ENCODE results near the gene OR10D3. TPM values are rescaled to one million over a fixed set of nuclear protein-coding genes. Genes with fewer than 3 reads are reported as not detected.
"Not testable (repeated sequence)": the region's sequence is repeated elsewhere in the genome, so short reads cannot be mapped to it uniquely, and the experiment has no call there.

OR10D3 gene
- total RNA-seq, 2 donors from 2014 or later, result not detected

- intact Hi-C loops (cut with DNase I), result no loop called here
- no peak for ATAC-seq
- DNase-seq, result no peak
Observed at GRCh38 chr11:124193221-124194010, 10.3 kb downstream of the OR10D3 start.

GRCh38 chr11:124194293-124195188, 11.4 kb downstream of the OR10D3 start:
- intact Hi-C loops (cut with DNase I), result loop anchor here in 1 of 2 donors (5.0 kb wide), 1 partner anchor 122 kb away; no protein-coding TSS in a partner anchor
- ATAC-seq (peak; percentile 63 to 67), DNase-seq (no peak)

GRCh38 chr11:124195189-124195734, 12.1 kb downstream of the OR10D3 start:
- intact Hi-C loops (cut with DNase I), result loop anchor here in 1 of 2 donors (5.0 kb wide), 1 partner anchor 123 kb away; no protein-coding TSS in a partner anchor
- ATAC-seq, result peak; percentile 47 to 85
- peak; percentile 33 for DNase-seq

GRCh38 chr11:124197999-124198398, 14.9 kb downstream of the OR10D3 start:
- intact Hi-C loops (cut with DNase I), result loop anchor here in 1 of 2 donors (5.0 kb wide), 1 partner anchor 126 kb away; no protein-coding TSS in a partner anchor
- no peak for DNase-seq
- no peak for ATAC-seq

- ATAC-seq (no peak), DNase-seq (no peak)
- intact Hi-C loops (cut with DNase I), result loop anchor here in 1 of 2 donors (5.0 kb wide), 1 partner anchor 127 kb away; no protein-coding TSS in a partner anchor
Observed at GRCh38 chr11:124198897-124199296, 15.8 kb downstream of the OR10D3 start.

- intact Hi-C loops (cut with DNase I), result loop anchor here in 1 of 2 donors (5.0 kb wide), 1 partner anchor 127 kb away; no protein-coding TSS in a partner anchor
- DNase-seq (no peak), ATAC-seq (no peak)
Observed at GRCh38 chr11:124199702-124200101, 16.6 kb downstream of the OR10D3 start.

- DNase-seq (no peak), ATAC-seq (no peak)
- intact Hi-C loops (cut with DNase I), result no loop called here
Observed at GRCh38 chr11:124200671-124201070, 17.5 kb downstream of the OR10D3 start.

GRCh38 chr11:124202951-124203350, 19.8 kb downstream of the OR10D3 start:
- intact Hi-C loops (cut with DNase I), result no loop called here
- ATAC-seq, result no peak

GRCh38 chr11:124204008-124204407, 20.9 kb downstream of the OR10D3 start:
- intact Hi-C loops (cut with DNase I), result no loop called here
- ATAC-seq (no peak), DNase-seq (no peak)

More at GRCh38 chr11:124202951-124203350, 19.8 kb downstream of the OR10D3 start:
- no peak for DNase-seq

- no peak for ATAC-seq
- no peak for DNase-seq
- intact Hi-C loops (cut with DNase I), result no loop called here
Observed at GRCh38 chr11:124207102-124207792, 24.1 kb downstream of the OR10D3 start.

GRCh38 chr11:124209824-124210357, 26.7 kb downstream of the OR10D3 start:
- intact Hi-C loops (cut with DNase I), result no loop called here
- ATAC-seq (no peak), DNase-seq (no peak)

- intact Hi-C loops (cut with DNase I), result no loop called here
- DNase-seq, result no peak
Observed at GRCh38 chr11:124210421-124210820, 27.3 kb downstream of the OR10D3 start.

GRCh38 chr11:124211321-124211720, 28.2 kb downstream of the OR10D3 start:
- no peak for ATAC-seq
- DNase-seq, result no peak
- intact Hi-C loops (cut with DNase I), result no loop called here

More at GRCh38 chr11:124210421-124210820, 27.3 kb downstream of the OR10D3 start:
- no peak for ATAC-seq

GRCh38 chr11:124214027-124214426, 30.9 kb downstream of the OR10D3 start:
- ATAC-seq (no peak), DNase-seq (no peak)
- intact Hi-C loops (cut with DNase I), result no loop called here

- intact Hi-C loops (cut with DNase I), result no loop called here
- DNase-seq, result no peak
- no peak for ATAC-seq
Observed at GRCh38 chr11:124219126-124219525, 36.0 kb downstream of the OR10D3 start.

- no peak for DNase-seq
- no peak for ATAC-seq
- intact Hi-C loops (cut with DNase I), result no loop called here
Observed at GRCh38 chr11:124222407-124222806, 39.3 kb downstream of the OR10D3 start.

GRCh38 chr11:124224618-124225423, 41.7 kb downstream of the OR10D3 start:
- intact Hi-C loops (cut with DNase I); DNase-seq: not testable (repeated sequence)
- peak in 1 of 2 donors; percentile 45 for ATAC-seq

GRCh38 chr11:124225471-124225870, 42.3 kb downstream of the OR10D3 start:
- DNase-seq, result no peak
- intact Hi-C loops (cut with DNase I), result no loop called here
- no peak for ATAC-seq

All from left cardiac atrium (tissue), 4 donors.